Measurements from ENCODE around the gene WNT11.

WNT11 gene

DNA sequence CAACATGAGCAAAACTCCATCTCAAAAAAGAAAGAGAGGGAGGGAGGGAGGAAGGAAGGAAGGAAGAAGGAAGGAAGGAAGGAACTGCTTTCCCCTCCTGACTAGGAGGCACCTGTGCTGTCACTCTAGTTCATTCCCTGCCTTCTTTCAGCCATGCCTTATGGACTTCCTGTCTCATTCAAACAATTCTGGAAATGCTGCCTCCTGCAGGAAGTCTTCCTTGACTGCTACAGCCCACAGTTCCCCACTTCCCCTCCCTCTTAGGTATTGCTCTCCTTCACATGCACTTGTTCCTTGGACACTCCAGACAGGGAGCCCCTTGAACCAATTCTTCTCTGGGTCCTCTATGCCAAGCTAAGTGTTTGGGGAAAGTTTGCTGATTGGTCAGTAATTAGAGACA is 31.6 kb upstream of the WNT11 start:
- DNase-seq (ENCODE audit: low read depth in 2 of 2), result no peak

DNA sequence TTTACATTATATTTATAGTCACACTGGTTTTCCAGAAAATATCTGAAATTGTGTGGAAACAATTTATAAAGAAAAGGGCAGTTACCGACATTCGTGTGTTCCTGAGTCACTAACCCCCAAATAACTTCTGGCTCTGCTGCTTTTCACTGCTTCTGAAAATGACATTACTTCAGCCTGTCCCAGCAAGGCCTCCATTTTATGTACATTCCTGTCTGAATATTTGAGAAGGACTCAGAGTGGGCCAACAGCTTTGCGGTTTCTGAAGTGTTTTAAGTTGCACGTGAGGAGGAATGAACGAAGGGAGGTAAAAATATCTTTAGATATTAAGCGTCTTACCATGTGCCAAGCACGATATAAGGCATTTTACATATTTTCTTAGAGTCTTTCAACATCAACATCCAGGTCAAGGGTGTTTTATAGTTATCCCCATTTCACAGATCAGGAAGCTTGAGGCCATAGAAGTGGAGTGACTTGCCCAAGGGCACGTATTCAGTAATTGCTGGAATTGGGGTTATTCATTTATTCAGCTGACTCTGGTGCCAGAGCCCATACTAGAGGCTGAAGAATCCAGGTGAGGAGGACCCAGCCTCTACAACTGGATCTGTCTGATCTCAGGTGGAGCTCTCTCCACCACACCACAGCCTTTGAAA is 30.8 kb upstream of the WNT11 start:
- no peak for DNase-seq (ENCODE audit: low read depth in 2 of 2)

DNA sequence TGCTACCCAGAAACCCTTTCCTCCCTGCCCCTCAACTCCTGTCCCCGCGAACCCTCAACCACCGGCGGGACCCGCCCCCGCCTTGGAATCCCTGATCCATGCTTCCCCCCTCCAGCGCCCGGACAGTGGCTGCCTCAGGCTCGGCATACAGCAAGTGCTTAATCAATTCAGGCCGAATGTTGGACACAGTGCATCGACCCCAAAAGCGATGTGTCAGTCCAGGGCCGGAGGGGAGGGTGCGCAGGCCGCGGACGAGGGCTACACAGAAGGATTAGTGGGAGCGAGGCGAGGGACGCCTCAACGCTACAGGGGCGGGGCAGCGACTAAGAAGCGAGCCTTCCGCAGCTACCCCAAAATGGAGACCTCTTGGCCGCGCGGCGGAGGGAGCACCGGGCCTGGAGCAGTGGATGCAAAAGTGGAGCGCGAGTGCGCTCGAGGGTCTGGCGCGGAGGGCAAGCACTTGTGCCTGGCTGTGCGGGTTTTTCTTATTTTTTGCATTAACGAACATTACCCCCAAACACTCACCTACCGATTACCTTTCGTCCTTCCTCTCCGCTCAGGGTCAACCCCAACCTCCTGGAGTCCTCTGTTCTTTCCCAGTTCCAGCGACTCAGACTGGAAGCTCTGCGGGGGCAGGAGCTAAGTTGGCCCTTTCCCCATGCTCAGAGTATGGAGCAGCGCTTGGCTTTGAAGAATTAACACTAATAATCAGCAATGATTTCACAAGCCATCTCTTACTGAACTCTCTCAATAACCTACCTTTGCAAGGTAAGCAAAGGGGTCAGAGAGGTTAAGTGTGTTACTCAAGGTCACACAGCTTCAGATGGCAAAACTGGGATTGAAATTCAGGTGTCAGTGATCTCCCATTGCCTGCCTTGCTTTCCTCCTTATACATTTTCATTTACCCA is 30.0 kb upstream of the WNT11 start:
- DNase-seq (ENCODE audit: low read depth in 2 of 2), result peak; percentile 26 to 53

DNA sequence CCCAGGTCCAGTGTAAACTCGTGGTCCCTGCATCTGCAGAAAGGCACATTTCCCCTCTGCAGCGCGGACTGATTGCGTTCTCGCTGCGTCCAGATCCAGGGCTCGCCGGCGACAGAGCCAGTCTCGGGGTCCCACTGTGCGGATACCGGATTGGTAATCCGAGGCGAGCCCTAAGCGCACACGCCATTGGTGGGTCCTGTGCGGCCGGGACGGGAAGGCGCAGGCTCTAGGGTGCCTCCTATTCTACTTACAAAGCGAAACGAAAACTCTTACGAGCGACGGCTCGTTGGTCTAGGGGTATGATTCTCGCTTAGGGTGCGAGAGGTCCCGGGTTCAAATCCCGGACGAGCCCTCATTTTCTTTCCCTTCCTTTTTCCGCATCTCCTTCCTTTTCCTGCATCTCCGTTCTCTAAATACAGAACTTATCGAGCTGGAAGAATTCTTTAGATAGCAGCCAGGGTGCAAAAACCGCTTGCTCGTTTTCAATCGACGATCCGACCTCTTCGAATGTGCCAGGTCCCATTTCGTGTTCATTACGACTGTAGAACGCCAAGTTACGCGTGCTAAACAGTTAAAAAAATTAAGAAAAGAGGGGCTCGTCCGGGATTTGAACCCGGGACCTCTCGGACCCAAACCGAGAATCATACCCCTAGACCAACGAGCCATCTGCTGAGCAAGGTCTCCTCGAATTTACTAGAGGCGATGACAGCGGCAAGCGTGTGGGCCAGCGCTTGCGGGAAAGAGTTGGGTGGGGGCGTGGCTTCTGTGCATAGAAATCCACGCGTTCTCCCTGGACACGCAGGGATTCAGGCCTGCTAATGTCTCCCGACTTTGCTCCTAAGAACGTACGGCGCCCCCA is 29.2 kb upstream of the WNT11 start:
- peak; percentile 81 to 85 for DNase-seq (ENCODE audit: low read depth in 2 of 2)

DNA sequence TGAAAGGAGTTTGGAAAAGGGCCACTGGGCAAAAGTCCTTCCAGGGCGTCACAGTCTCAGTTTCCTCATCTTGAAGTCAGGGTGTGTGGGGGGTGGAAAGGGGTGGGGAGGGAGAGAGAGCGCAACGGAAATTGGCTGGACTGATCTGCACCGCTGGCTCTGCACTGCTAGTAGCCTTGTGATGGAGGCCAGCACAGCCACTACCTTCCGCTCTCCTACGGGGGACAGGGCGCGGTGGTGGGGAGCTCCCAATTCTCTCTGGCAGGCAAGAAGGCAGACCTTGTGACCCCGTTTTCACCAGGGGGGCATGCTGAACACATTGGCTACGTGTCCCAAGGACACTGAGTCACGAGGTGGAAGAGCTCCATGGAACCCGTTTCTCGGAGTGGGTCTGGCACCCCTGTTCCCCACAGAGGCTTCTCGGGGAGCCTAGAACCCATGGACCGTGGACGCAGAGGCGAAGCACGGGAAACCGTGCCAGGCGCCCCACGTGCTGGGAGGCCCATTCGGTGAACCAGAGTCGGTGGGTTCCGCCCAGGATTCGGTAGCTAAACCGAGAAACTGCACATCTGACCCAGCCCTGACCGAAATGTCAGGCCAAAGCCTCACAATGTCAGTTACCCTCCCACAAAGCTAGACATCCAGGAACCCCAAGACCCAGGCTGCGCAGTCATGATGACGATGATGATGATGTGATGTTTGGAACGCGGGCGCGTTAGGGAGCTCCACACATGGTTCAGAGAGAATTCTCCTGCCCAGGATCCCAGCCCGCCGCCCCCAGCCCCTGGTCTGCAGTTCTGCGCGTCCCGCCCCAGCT is 28.3 kb upstream of the WNT11 start:
- DNase-seq (ENCODE audit: low read depth in 2 of 2), result peak; percentile 14 to 20

DNA sequence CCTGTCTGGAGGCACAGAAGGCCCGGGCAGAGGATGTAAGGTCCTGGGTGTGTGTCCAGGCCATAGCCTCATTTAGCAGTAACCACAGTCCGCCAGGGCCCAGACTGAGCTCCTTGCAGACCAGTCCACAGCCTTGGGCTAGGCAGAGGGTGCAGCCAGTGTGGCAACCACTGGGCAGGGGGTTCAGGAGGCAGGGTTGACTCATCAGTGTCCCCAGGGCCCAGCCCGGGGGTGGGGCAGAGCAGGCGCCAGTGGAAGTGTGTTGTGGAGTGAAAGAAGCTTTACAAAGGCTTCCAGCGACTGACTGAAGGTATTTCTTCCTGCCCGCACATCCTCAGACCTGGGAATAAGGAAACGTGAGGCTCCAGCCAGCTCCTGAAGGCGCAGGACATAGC is 27.7 kb upstream of the WNT11 start:
- DNase-seq (ENCODE audit: low read depth in 2 of 2), result no peak

DNA sequence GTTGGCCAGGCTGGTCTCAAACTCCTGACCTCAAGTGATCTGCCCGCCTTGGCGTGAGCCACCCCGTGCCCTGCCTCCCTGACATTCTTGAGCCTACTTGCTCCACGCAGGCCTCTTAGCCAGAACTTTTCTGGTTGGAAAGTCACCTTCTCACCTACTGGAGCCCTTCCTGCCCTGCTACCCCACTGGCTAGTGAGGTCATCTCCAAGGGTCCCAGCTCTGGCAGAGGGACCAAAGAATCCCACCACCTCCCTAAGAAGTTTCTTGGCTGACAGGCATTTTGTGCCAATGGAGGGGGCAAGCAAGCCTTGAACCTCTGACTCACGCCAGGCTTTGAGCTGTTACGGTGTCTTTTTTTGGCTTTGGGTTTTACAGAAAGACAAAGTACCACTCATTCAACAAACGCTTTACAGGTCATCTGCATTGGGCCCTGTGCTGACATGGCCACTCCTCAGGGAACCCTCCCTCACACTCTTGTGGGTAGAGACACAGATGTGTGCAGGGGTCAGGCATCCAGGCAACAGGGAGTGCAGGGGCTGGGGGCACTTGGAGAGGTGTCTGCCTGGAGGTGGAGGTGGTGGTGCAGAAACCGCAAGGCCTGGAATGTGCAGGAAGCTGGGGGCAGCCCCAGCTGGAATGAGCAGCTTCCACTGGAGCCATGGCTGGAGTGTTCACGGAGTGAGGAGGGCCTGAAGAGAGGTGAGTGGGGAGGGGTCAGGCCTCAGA is 27.1 kb upstream of the WNT11 start:
- no peak for DNase-seq (ENCODE audit: low read depth in 2 of 2)

DNA sequence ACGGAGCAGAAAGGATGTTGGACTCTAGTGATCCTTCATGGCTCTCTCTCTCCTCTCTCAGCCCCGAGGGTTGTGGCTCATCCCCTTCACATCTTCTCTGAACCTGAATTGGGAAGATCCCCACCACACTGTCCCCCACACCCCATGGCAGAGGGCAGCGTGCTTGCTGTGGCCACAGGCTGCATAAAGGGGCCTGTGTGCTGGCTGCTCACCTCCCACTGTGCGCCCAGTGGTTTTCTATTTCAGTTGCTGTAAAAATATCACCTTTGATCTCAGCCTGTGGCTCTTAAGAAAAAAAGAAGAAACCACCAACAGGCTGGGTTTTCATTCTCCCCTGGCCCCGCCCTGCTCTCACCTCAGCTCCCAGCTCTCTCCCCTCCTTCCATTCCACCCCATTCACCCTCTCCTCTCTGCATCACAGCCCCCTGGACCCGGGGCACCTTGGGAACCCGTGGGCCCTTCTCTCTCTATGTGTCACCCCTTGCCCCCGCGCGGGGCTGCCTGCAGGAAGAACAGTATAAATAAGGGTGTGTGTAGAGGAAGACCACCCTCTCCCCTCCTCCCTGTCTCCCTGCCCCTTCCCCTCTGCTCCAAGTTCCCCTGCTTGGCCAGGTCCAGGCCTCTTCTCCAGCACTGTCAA is 25.8 kb upstream of the WNT11 start:
- DNase-seq (ENCODE audit: low read depth in 2 of 2), result no peak

DNA sequence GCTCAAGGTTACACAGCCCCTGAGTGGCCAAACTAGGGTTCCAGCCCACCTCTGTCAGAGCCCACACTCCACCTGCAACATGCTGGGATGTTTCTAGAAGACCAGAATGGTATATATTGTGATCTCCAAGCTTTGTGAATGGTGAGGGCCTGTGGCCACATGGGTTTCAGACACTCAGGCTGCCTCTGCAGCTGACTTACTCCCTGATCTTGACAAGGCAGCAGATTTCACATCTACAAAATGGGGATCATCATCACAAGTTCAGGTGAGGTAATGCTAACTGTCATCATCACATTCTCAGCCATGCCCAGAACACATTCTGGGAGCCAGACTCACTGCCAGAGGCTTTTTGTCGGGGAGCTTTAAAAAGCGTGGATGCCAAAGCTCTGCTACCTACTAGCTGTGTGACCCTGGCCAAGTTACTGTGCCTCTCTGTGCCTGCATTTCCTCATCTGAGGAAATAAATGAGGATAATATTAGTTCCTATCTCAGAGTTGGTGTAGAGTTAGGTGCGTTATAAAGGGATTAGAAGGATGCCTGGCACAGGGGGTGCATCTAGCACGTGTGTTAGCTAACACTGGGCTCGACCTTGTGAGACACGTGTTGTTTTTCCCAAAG is 24.9 kb upstream of the WNT11 start:
- DNase-seq (ENCODE audit: low read depth in 2 of 2), result no peak

DNA sequence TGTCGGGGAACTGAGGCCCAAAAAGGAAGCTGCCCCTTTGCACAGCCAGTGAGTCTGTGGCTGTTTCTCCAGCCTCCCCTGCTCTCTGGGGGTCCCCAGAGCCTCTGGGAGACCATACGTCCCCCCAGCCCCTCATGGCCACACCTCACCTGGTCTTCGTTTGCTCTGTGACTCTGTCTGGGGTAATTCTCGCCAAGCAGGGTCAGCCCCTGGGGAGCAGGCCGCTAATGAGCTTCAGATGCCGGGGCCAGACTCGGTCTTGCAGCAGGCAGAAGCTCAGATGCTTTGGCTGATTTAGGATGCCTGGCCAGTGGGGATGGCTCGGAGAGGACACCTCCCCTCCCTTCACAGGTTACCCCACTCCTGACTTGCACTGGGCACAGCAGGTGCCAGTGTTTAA is 24.1 kb upstream of the WNT11 start:
- no peak for DNase-seq (ENCODE audit: low read depth in 2 of 2)

DNA sequence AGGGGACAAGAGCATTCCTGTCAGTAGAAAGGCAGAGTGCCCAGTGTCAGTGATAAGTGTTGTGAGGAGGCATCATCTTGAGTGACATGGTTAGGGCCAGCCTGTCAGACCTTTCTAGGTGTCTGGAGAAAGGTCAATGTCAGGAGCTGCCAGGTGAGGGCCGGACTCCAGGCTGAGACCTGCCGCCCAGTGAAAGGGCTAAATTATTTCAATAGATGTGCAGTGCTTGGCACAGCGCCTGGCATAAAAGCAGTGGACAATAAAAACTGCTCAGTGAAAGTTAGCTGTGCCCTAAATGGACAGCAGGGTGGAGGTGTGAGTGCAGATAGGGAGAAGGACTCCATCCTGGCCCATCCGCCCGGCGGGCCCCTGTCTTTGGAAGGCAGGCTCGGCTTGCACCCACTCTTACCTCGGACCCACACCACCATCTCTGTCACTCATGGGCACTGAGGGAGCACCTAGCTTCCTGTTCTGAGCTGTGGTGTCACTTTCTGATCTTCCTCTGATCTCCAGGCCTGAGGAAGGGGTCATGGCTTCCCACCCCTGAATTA is 23.5 kb upstream of the WNT11 start:
- no peak for DNase-seq (ENCODE audit: low read depth in 2 of 2)

DNA sequence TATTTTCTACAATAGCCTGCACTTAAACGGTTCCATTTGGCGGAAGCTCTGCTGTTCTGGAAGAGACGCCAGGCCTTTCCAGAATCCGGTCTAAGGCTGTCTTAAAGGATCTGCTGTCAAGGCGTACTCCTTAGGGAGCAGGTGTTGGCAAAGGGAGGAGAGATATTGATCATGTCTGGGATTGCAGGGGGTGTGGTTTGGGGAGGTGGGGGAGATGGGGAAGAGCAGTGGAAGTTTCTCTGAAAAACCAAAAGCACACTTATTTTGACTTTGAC is 22.5 kb upstream of the WNT11 start:
- DNase-seq (ENCODE audit: low read depth in 2 of 2), result no peak

DNA sequence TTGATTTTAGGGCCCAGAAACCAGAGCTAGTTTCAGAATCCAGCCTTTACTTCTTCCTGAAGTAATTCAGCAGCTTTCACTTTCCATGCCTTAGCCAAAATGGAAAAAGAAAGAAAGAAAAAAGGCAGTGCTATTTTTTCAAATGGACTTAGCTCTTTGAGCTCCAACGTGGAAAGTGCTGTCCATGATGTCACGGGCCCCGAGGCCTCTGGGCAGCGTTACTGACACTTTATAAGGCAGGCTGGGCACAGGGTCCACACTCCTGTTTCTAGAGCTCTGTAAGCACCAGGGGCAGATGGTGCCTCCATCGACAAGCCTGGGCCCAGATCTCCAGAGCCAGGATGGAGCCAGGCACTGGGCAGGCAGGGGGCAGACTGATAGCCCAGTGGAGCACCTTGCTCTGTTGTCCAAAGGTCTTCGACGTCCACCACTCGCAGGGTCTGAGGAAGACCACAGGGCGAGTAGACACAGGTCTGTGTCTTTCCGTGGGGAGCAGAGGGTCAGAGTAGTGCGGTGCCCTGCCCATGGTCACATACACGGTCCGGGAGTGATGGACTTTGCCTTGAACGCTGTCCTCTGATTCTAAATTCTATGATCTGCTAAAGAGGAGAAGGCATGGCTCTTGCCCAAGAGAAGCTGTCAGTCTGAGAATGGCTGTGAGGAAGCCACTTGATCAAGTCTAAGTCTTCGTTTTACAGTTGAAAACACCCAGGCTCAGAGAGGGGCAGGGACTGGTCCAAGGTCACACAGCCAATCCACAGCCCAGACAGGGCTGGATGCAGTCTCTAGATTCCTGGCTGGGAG is 22.0 kb upstream of the WNT11 start:
- DNase-seq (ENCODE audit: low read depth in 2 of 2), result no peak

DNA sequence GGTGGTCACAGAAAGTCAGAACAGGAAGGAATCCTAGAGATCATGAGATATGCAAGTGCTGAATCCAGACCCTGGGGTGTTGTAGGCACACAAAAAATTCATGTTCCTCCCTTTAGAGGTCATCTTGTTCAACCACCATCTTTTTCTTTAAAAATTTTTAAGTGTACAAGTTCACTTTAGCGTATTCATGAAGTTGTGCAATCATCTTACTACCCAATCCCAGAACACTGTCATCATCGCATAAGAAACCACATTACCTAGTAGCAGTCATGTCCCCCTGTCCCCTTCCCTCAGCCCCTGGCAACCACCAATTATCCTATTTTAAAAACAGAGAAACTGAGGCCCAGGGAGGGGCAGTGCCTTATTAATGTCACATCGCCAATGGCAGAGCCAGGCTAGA is 20.3 kb upstream of the WNT11 start:
- DNase-seq (ENCODE audit: low read depth in 2 of 2), result no peak

DNA sequence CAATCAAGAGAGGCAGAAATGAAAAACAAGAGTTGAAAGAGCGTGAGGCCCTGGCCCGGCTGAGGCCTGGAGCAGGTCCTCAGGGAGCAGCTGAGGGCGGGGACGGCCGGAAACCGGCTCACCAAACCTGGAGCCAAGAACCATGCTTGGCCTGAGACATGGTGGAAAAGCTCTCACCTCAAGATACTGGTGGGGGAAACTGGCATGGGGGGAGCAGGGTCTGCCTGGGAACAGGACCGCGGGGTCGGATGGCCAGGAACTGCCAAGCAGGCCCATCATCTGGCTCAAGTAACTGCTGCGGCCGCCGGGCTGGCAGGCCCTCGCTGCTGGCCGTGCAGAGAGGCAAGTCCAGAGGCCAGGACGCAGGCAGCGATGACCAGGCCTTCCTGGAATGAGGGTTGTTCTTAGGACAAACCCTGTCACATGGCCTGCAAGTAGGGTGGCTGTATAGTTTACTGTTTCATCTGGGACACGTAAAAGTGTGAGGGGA is 18.9 kb upstream of the WNT11 start:
- no peak for DNase-seq (ENCODE audit: low read depth in 2 of 2)

DNA sequence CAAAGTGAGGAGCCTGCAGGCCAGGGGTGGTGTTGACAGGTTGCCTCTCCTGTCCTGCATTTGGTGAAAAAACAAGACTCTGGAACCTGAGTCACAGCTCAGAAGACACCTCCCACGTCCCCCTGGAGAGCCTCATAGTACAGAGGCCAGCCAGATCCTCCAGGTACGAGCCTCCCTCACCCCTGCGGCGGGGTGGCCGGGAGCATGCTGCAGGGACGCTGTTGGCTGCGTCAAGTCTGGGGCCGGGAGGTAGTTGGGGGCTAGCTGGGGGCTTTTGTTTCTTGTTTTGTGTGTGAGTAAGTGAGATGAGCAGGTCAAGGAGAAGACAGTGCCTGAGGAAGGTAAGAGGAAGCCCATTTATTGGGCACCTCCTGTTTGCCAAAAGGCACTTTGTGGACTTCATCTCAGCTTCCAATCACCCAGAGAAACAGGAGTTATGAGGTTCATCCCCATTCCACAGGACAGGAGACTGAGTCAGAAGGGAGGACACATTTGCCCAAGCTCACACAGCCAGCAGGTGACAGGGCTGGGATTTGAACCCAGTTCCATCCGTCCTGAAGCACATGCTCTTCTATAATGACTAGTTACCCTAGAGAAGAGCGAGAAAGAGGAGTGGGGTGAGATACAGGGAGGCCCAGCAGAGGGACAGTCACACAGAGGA is 18.3 kb upstream of the WNT11 start:
- DNase-seq (ENCODE audit: low read depth in 2 of 2), result no peak

DNA sequence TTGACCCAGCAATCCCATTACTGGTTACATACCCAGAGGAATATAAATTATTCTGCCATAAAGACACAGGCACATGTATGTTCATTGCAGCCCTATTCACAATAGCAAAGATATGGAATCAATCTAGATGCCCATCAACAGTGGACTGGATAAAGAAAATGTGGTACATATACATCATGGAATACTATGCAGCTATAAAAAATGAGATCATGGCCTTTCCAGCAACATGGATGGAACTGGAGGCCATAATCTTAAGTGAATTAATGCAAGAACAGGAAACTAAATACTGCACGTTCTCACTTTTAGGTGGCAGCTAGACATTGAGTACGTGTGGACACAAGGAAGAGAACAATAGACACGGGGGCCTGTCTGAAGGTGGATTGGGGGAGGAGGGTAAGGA is 15.1 kb upstream of the WNT11 start:
- no peak for DNase-seq (ENCODE audit: low read depth in 2 of 2)

DNA sequence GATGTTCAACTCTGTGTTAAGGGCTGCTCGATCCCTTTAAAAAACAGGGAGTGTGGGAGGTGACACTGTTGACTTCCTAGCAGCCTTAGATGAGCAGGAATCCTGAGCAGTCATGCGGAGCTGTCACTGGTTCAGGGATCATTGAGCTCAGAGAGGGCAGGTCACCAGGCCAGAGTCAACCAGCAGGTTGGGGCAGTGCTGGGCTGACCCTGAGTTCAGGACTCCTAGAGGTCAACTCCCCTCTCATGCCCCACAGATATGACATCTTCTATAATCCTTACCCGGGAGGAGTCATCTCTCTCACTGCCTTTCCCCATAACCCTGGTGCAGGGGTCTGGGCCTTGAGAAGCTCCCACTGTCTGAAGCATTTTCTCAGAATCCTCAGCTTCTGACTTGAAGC is 12.9 kb upstream of the WNT11 start:
- DNase-seq (ENCODE audit: low read depth in 2 of 2), result no peak
